Stimulated activated CD4-positive, alpha-beta T cell treated with anti-CD3 and anti-CD28 coated beads, Interleukin-4, amount 100 ng/mL, for 48 hours (primary cell): ENCODE data around the gene CDCA4.
"Not testable (repeated sequence)": the region's sequence is repeated elsewhere in the genome, so short reads cannot be mapped to it uniquely, and the experiment has no call there.

Source experiments
- DNase-seq, 2 donors: peaks; one replicate each; pipeline ENCODE4 v3.0.0-alpha.2; 2020; ENCODE audit warnings: low read depth in 2 of 2

CDCA4 gene

DNA sequence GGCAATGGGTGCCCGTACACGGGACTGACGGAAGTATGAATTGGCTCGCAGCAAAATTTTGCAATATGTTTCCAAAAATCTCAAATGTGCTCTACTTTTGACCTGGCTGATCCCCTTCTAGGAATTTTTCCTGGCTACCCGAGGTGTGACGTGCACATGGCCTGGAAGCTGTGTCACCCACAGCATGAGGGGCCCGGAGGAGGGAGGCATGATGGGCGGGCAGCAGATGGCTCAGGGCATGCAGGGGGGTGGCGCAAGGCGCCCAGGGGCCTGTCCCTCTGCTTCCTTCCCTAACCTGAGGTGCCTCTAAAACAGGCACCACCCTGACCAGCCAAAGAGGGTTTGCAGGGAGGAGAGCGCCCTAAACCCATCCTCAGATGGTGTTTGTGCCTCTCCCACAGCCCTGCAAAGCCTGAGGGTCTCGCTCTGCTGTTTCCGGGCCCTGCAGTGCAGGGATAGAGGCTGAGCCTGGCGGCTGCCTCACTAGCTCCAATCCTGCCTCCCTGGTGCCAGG, 37.7 kb upstream of the CDCA4 start:
- no peak for DNase-seq

GRCh38 chr14:105056303-105056831, 35.5 kb upstream of the CDCA4 start:
- DNase-seq, result no peak

DNA sequence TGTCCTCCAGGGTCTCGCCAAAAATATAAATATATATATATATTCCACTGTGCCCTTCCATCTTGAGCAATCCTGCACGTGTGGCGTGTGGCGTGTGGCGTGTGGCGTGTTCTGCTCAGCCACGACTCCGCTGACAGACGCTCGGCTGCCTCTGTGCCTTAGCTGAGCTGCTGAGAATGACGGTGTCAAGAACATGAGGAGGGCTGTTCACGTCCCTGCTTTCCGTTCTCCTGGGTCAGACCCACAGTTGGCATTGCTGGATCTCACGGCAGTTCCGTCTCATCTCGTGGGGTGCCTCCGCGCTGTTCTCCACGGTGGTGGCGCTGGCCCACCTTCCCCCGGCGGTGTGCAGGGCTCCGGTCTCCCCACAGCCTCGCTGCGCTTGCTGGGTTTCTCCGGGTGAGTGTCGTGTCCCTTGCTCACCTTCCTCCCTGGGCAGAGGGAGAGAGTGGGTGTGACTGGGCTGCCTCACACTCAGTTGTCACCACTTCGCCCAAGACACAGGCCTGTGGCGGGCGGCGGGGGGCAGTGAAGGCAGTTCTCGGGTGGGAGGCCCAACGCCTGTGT, 34.9 kb upstream of the CDCA4 start:
- DNase-seq, result no peak

GRCh38 chr14:105055334-105055733, 34.5 kb upstream of the CDCA4 start:
- DNase-seq, result no peak

GRCh38 chr14:105053996-105054395, 33.1 kb upstream of the CDCA4 start:
- DNase-seq, result no peak

- DNase-seq, result no peak
Measured at GRCh38 chr14:105053421-105053820, 32.5 kb upstream of the CDCA4 start.

DNA sequence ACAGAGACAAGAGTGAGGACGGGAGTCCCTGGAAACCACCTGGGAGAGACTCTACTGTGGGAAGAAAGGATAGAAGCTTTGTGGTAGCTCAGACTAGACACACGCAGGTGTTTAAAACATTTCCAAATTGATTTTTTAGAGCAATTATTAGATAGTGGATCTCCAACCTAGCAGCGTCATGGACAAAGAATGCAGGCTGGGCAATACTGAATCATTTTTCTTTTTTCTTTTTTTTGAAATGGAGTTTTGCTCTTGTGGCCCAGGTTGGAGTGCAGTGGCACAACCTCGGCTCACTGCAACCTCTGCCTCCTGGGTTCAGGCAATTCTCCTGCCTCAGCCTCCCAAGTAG, 31.2 kb upstream of the CDCA4 start:
- no peak for DNase-seq

DNA sequence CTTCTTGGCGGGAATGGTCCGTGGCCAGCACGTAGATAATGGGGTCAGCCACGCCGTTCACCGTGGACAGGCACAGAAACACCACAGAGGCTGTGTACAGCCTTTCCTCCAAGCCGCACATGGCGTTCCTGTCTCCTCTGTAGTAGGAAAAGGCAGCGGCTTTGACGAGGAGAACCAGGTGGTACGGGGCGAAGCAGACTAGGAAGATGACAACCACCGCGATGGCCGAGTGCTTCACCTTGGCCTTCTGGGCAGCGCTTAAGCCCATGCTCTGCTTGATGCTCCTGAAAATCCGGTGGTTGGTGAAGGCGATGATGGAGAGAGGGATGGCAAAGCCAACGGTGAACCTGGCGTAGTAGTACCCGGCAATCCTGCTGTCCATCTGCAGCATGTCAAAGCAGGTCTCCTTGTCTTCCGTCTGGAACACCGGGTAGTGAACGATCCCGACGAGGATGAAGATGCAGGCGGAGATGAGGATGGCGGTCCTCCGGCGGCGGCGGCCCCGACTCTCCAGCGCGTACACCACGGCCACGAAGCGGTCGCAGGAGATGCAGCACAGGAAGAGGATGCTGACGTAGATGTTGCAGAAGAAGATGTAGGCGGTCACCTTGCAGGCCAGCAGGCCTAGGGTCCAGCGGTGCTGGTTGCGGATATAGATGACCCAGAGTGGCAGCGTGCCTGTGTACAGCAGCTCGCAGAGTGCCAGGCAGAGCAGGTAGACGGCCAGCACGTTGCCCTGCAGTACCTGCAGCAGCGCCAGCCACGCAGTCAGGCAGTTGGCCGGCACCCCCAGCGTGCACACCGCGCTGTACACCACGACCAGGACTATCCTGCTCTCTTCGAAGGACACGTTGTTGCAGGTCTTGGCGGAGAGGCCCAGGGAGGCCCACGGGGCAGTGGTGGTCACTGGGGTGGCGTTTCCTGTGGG, 30.6 kb upstream of the CDCA4 start:
- no peak for DNase-seq

DNA sequence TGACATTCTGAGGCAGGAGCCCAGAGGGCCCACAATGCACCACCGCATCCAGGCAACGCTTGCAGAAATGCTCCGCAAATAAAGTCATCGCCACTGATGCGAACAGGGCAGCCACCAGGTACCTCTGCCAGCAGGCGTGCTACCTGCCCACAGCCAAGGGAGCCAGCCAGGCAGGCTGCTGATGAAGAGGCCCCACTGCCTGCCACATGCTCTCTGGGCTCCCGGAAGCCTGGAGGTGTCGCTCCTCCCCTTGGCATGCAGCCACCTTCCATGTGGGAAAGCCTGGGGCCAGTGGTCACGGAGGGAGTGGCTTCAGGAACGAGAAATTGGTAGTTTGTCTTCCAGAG, 29.6 kb upstream of the CDCA4 start:
- no peak for DNase-seq

GRCh38 chr14:105049753-105050550, 29.1 kb upstream of the CDCA4 start:
- no peak for DNase-seq

DNA sequence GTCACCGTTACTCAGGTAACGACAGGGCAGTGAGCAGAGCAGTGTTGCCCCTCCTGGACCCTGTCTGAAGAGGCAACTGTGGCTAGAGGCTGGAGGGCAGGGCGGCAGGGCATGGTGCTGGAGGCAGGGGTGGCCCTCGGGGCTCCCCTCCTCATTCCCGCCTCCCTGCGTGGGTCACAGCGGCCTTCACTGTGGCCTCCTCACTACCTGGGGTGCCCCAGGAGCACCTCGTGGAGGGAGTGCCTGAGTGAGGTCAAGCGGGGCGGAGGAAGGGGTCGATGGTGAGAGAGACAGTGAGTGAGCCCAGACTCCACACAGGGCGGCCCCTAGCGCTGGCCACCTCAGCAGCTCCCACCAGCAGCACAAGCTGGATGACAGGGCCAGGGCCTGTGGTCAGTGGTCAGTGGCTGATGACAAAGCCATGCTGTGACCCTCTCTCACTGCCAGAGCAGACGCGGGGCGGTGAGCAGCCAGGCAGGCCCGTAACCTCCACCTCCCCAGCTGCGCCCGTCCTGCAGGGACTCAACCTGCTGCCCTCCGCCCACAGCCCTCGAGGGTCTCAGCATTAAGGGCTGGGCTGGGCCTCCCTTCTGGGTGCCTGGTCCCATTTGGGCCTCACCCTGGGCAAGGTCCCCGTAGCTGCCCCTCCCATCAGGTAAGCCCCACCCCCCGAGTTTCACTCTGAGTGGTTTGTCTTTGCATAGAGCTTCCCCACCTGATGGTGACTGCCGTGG, 26.6 kb upstream of the CDCA4 start:
- DNase-seq, result no peak

DNA sequence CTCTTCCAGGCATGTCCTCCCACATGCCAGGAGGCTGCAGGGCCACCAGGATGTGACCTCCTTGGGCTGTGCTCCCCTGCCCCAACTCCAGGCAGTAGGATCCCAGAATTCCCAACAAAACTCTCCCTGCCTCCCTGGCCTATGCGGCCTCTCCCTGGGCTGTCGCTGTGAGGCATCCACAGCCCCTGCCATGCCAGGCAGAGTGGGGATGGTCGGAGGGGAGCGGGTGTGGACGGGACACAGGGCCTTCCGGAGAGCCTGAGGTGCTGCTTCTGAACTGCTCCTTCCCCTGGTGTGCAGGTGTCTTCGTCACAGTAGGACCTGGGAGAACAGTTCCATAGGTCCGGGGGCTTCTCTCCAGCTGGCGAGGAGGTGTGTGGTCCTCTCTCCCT, 26.0 kb upstream of the CDCA4 start:
- no peak for DNase-seq

DNA sequence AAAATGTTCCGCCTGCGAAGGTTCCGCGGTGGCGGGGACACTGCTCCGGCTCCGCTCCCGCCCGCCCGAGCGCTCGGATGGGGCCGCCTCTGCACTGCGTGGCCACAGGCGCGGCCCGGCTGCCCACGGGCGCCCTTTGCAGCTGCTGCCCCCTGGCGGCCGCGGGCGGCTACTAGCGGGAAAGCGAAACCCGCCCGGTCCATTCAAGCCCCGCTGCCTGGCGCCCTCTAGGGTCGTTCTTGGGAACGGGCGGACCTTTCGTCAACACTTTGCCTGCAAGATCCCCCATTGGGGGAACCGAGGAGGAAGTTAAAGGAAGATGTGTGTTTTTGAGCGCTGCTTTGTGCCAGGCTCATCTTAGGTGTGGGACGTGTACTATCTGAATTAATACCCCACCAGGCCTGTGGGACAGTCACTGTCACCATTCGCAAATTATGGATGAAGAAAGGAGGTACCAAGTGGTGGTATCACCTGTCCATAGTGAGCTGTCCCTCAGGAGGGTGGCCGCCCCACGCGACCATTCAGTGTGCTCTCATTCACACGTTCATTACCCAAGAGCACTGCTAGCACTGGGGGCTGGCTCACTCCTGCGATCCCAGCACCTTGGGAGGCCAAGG, 24.9 kb upstream of the CDCA4 start:
- DNase-seq, result peak; percentile 88 to 97

- no peak for DNase-seq
Measured at GRCh38 chr14:105043641-105044040, 22.8 kb upstream of the CDCA4 start.

- no peak for DNase-seq
Measured at GRCh38 chr14:105042813-105043212, 21.9 kb upstream of the CDCA4 start.

GRCh38 chr14:105041841-105042765, 21.2 kb upstream of the CDCA4 start:
- no peak for DNase-seq

GRCh38 chr14:105039458-105040205, 18.7 kb upstream of the CDCA4 start:
- DNase-seq, result no peak

DNA sequence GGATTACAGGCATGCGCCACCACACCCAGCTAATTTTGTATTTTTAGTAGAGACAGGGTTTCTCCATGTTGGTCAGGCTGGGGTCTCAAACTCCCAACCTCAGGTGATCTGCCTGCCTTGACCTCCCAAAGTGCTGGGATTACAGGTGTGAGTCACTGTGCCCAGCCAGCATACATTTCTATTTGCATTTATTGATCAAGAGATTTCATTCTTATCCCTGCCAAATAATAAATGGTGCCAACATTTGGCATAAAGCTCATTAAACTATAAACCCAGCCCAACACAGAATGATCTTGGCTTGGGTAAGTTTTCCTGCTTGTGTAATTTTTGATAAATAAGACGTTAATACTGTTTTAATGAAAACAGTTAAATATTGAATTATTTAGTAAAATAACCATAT, 14.7 kb upstream of the CDCA4 start:
- DNase-seq, result not testable (repeated sequence)

DNA sequence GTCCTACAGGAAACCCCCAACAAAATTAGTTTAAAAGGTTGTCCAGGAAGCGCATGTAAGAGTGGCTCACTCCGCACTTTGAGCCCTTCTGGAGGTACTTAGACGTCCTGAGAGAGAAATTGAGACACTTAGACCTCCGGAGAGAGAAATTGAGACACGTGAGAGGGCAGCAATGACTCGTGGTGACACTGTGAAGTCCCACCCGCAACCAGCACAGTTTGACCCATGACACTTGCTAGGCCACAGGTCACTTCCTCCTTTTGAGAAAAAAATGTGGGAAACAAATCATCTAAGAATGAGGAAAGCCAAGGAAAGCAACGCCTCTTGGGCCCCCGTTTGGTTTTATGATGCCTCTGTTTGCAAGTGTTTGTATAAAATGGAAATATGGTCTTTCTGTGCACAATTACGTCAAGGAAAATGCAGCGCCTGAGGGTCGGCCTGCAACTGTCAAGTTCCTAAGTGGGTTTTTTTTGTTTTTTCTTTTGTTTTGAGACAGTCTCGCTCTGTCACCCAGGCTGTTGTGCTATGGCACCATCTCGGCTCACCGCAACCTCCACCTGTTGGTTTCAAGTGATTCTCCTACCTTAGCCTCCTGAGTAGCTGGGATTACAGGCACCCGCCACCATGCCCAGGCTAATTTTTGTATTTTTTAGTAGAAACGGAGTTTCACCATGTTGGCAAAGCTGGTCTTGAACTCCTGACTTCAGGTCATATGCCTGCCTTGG, 13.6 kb upstream of the CDCA4 start:
- DNase-seq, result no peak
